Kasumi-1 (cell line): ENCODE data around the gene MPO.
A peak's percentile ranks its signal among the peaks of the same experiment; 100 is the strongest.

Source experiments
- DNase-seq, 2 experiments: peaks; one replicate each; lab custom pipeline; 2025; lab: John Stamatoyannopoulos, UW

The MPO gene

DNA sequence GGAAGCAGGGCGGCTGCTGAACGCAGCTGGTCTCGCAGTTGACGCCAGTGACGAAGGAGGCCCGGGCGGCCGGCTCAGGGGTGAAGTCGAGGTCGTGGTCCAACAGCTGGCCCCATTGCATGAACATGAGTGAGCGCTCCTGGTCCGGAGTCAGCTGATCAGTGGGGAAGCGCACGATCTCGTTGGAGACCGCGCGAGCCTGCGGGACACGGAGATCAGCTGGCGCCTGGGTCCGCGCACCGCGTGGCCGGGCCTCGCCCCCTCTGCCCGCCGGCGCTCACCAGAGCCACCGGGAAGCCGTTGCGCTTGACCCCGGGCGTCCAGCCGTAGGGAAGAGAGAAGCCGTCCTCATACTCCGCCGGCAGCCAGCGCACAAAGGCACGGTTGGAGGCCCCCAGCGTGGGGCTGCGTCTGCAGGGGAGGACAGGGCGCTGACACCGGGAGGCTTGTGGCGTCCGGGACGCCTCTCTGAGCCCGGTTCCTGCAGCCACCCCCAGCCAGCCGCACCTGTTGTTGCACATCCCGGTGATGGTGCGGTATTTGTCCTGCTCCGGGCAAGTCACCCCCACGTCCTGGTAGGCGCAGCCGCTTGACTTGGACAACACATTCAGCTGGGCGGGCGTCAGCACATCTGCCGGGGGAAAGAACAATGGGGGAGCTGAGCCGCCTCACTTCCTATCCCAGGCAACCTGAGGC lies 1.6 kb downstream of the MPO start:
- no peak for DNase-seq

DNA sequence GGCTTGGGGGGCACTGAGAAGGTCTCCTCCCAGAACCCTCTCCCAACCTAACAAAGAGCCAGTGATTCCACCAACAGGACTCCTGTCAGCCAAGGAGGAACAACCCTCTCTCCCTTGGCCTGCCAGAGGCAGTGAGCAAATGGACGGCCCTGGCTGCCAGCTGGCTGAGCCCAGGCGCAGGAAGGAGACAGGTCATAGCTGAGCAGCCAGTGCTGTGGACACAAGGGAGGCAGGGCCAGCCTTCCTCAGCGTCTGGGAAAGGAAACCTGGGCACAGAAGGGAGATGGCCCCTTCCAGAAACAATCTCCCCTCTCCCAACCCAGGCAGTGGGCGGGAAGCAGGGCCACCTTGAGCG lies 2.1 kb downstream of the MPO start:
- no peak for DNase-seq

DNA sequence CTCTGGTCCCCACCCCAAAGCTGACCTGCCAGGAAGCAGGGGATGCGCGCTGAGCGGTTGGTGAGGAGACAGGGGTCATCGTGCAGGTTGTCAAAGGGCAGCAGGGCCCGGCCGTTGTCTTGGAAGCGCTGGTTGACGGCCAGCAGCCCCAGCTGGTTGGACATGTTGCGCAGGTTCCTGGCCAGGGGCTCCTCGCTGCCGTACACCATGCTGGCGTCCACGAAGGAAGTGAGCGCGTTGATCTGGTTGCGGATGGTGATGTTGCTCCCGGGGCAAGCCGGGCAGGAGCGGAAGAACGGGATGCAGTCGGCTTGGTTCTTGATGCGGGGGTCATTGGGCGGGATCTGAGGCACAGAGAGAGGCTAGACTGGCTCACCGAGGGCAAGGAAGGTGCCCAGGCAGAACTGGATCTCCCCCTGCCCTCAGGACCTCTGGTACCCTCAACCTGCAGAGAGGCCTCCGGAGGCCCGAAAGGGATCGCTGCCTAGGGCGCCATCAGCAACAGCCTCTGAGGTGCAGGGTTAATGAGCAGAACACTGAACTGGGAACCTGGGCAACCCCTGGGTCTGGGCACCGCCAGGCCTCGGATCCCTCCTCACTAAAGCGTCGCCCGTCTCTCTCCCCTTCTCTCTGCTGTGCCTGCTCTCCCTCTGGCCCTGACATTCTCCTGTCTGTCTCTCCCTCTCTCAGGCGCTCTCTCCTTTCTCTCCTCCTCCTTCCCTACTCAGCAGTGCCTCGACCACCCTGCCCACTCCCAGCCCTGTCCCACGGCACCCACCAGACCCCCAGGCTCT lies 2.7 kb downstream of the MPO start:
- no peak for DNase-seq

DNA sequence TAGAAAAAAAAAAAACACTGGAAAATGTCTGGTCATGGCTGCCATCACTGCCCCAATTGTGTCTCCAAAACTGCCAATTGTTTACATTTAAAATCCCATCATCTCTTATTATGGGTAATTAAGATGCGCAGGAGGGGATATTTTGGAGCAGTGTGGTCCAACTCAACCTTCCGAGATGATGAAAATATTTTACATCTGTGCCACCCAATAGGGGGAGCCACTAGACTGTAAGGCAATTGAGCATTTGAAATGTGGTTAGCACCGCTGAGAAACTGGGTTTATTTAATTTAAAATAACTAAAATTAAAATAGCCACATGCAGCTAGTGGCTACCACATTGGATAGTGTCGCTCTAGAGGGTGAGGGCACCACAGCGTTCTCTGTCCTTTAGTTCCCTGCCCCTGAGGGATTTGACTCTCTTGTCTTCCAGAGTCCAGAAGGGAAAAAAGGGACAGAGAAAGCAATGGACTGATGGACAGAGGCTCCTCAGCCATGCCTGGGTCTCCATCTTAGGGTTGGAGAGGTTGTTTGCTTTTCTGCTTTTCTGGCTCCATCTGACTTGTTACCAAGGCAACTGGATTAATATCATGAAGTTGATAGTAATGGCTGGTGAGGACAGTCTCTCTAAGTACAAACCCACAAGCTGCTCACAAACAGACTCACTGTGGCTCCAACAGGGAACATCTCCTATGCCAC lies 3.5 kb downstream of the MPO start:
- no peak for DNase-seq

DNA sequence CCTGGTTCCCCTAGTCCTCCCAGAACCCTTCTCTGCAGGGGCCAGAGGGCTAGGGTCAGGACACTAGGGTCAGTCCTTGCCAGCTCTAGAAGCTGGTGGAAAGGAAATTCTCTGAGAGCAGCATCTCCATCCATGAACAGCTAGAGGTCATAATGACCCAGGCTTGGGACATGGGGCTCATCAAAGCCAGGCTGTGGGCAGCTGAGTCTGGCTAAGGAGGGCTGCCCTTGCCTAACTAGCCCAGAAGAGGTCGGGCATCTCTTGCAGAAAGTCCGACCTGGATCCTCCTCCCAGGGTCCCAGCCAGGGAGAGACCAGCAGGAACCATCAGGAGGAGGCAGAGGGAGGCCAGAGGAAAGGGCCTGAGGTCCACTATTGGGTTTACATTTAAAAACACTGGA lies 4.3 kb downstream of the MPO start:
- DNase-seq = no peak

DNA sequence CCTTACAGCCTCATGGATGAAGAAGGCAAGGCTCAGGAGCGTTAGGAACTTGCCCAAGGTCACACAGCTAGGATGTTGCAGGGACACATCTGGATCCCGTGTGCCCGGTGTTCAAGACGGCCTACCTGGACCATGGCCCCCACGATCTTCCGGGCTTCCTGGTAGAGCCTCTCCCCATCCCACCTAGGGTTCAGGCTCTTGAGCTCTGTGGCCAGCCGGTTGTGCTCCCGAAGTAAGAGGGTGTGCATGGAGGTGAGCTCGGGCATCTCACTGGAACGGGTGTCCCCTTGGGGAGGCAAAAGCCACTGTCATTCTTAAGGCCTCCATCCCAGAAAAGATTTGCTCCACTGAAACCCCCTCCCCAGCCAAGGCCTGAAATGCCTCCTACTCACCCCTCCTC lies 5.3 kb downstream of the MPO start:
- no peak for DNase-seq

DNA sequence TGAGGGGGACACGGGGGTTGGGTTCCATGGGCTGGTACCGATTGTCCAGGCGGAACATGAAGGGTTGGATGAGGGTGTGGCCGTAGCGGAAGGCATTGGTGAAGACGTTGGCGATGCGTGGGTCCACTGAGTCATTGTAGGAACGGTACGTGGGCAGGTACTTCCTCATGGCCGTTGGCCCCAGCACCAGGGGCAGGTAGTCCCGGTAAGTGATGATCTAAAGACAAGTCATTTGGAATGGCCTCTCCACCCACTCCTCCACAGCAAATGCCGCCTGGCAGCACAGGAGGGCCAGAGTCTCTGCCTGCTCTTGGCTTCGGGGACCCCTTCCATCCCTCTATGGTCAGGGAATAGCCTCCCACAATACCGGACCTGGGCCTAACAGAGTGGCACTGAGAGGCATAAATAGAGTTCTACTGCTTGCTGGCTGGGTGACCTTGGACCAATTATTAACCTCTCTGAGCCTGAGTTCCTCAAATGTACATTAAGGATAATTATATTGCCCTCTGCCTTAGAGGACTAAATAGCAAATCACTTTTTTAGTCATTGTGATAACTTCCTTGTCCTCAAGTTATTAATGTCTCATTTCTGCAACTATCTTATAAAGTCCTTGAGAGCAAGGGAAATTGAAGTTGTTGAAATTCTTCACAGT lies 7.2 kb downstream of the MPO start:
- no peak for DNase-seq

DNA sequence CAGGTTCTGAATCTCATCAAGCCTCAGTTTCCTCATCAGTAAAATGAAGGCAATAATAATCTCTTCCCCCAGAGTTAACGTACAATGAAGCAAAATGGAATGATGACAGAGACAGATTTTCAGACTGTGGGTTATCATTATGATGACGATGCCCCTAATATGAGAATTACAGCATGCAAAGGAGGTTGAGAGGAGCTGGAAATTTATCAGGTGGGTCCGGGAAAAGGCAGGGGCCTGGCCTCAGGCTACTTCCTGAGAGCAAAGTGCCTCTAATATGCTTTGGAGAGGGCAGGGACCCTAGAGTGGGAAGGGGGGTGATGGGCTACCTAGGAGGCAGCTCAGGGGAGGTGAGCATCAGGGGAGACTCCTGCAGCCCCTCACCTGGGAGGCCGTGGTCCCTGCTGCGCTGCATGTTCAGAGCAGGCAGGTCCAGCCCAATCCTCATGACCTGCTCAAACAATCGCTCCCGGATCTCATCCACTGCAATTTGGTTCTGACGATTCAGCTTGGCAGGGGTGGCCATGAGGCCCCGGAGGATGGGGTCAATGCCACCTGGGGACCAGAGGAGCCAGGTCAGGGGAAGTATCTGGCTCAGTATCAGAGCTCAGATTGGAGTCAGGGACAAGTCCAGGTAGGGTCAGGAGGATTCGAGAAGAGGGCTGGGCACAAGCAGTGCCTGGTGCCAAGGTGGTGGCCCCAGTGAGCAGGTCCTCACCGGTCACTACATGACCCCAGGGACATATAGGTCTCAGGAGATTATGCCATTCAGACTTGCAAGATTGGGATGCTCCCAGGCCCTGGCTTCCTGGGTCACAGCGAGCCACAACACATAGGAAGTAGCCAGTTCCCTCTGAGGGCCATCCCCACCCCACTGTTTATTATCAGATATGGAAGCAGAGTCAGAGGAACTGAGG lies 8.1 kb downstream of the MPO start:
- DNase-seq = no peak

DNA sequence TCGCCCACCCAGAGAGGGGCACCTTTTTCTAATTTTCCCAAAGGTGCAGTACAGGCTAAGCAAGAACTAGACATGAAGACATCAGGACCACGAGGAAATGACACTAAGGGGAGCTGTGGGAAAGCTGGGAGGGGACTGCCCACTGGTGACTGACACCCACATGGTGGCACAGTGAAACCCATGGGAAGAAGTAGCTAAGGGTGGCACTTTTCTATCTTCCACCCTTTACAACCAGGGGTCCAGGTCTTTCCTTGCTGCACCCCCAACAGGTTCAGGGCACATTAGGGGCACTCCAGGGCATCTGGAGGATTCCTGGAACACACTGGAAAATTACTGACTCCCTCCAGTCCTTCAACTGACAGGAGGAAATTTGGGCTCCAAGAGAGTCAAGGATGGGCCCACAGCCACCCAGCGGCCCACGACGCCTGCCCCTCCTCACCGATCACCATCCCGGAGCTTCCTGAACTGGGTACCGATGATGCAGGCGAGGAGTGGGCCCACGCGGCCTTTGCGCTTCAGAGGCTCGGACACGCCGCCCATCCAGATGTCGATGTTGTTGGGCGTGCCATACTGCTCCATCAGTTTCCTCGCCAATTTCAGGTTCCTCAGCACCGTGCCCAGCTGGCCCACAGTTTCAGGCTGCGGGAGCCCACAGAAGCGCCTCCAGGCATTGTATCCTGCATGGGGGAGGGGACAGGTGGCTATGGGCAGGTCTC lies 9.4 kb downstream of the MPO start:
- no peak for DNase-seq

DNA sequence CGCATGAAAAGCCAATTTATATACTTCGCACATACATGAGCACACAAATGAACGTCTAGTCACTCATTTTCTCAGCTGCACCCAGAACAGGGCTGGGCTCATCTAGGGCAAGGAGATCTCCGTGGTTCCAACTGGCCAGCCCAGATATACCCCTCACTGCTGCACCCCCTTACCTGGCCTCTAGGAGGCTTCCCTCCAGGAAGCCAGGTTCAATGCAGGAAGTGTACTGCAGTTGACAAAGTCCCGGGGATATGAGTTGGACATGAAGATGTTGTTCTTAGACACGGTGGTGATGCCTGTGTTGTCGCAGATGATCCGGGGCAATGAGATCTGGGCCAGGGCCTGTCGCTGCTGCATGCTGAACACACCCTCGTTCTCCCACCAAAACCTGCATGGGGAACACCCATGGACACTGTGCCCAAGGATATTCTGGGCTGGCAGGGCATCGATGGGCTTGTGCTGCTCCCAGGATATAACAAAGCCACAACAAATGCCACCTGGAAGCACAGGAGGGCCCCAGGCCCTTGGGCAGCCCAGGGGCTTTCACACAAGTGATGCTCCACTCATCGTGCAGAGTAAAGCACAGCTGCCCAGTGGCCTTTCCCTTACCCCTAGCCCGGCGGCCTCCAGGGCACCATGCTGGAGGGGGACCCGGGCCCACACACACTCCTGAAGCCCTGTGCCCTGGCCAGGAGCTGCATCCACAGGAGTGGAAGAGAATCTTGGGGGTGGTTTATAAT lies 10.1 kb downstream of the MPO start:
- no peak for DNase-seq

DNA sequence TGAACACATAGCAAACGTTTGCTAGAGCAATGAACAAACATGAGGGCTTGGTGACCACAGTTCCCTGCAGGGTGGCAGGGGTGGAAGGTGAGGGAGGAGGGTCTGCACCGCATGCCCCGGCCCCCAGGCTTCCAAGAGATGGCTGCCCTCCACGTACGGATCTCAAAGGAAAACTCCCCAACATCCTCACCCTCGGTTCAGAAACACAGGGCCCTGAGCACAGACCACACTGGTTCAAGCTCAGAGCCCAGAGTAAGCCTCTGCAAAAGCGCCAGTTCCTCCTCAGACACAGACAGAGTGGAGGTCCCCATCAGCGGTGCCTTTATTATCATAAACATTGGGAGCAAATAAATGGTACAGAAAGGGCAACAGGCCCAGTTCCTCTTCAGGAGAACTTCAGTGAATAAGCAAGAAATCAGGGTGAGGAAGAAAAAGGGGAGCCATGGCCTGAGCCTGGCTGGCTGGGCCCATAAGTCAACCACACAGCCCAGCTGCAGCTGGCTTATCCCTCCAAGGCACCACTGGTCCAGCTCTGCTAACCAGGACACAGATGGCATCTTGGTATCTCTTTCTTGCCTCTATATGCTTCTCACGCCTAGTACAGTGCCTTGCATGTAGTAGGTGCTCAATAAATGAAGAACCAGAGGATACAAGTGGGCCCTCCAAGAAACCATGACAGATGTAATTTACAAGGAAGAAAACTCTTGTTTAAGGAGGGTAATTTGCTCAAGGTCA lies 11.0 kb downstream of the MPO start:
- no peak for DNase-seq

DNA sequence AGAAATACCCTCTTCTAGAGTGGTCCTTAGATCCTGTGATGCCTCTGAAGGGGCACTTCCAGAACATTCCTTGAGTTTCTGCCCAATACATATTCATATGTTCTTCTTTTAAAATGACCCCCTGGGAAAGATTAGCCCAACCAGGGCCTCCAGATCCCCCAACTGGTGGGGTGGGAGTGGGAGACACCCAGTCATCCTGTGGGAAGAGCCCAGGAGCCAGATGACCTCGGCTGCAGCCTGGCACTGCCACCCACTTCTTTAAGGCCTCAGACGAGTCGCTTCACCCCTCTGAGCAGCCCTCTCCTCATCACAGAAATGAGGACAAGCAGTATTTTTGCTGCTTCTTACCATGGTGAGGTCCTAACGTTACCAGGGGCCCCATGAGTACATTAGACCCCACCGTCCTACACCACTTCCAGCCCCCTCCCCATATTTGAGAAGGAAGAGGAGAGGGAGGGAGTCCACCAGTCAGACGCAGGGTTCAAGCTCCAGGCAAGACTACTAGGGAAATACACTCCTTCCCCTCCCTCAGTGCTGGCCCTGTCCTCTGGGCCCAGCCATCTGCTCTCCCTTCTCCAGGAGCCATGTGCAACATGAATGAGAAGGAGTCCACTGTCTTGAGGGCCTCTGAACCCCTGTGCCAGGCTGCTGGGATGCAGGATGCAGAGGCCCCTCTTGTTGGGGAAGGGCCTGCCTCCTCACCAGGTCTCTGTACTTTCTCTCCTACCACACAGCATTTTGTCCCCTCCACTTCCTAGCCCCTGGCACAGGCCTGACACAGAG lies 11.8 kb downstream of the MPO start:
- DNase-seq = no peak

DNA sequence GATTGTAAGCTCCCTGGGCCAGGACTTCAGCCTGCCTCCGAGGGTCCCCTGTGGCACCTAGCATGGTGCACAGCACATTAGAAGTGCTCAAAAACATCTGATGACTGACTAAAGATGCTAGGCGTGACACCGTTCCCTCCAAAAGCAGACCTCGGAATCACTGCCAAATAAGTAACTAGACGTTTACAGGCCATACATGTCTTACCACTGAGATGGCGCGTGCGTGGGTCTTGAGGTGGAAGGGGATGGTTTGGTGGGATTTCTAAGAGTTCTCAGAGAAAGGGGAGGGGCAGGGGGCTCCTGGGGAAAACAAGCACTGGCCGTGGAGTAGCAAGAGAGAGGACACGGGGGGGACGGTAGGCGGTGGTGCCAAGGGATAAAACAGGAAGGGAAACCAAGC lies 12.4 kb downstream of the MPO start:
- DNase-seq = no peak

DNA sequence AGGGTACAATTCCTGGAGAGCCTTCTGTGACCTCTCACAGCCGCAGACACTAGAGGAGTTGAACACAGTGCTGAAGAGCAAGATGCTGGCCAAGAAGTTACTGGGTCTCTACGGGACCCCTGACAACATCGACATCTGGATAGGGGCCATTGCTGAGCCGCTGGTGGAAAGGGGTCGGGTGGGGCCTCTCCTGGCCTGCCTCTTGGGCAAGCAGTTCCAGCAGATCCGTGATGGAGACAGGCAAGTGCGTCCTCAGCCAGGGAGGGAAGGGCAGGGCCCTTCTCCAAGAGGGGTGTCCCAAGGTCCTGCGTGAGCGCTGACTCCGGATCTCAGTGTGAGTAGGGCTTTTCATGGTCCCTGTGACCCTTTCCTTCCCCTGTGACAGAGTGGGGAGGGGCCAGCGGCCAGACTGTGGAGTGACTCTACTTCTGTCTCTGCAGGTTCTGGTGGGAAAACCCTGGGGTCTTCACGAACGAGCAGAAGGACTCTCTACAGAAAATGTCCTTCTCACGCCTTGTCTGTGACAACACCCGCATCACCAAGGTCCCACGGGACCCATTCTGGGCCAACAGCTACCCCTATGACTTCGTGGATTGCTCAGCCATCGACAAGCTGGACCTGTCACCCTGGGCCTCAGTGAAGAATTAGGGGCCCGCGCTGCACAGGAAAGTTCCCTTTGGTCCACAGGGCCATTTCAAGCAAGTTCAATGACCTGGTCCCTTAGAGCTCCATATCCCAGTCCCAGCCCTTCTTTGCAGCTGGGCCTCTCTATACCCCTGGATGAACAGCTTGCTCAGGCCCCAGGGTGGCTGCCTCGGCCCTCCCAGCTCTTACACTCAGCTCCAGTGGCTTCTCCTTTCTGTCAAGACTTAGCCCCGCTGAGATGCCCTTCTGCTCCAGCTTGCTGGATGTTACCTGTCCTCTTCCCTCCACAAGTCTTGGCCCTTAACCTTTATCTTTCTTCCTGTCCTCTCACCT lies 13.1 kb downstream of the MPO start:
- DNase-seq = peak; percentile 97 to 100

DNA sequence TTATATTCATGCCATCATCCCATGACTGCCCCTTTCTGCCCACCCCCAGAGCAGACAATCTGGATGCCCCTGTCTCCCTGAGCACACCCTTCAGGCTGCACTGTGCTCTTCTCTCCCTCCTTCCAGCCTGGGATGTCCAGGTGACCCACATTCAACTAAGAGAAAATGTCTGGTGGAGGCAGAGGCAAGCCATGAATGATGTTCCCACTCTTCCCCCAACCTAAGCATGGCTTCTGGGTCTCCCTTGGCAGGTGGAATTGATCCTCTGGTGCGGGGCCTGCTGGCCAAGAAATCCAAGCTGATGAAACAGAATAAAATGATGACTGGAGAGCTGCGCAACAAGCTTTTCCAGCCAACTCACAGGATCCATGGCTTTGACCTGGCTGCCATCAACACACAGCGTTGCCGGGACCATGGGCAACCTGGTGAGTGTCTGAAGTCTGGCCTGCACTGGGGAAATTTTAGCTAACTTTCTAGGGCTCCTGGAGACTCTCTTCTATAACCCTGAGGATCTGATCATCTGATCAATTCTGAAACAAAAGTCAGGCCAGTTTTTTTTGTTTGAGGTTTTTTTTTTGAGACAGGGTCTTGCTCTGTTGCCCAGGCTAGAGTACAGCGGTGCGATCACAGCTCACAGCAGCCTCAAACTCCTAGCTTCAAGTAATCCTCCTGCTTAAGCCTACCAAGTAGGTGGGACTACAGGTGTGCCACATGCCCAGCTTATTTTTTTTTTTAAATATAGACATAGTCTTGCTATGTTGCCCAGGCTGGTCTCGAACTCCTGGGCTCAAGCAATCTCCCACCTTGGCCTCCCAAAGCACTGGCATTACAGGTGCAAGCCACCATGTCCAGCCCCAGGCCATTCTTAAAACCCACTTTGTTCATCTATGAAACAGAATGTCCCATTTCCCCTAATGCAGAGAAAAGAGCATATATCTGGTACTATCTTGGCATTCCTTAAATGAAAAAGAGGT lies 14.5 kb downstream of the MPO start:
- DNase-seq = no peak

DNA sequence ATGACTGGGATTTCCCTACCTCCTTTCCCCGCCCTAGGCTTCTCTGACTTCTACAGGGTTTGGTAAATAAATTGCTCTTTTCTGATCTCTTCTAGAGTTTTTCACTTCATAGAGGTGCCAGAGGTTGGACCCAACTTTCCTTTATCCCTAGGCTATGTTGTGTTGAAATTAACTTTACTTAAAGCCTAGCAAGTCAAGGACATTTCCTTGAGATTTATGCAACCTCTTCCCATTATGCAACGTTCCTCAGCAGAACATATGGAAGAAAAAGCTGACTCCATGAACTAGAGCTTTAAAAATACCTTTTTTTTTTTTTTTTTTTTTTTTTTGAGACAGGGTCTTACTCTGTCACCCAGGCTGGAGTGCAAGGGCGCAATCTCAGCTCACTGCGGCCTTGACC lies 15.5 kb downstream of the MPO start:
- no peak for DNase-seq
